Activated CD8-positive, alpha-beta T cell treated with anti-CD3 and anti-CD28 coated beads for 36 hours (primary cell): ENCODE measurements around the gene POLK. TPM values are rescaled to one million over a fixed set of nuclear protein-coding genes. Genes with fewer than 3 reads are reported as not detected.

Source experiments
- ATAC-seq: fragments of 200-7000 bp; cut with Tn5 transposase; one replicate; pipeline ENCODE4 v1.10.0; 2021; ENCODE audit warnings: mild to moderate bottlenecking, moderate library complexity
- CTCF ChIA-PET: fragments of 350-600 bp; sonication (Branson Sonifier 250); formaldehyde crosslinking; loops from one replicate; lab custom pipeline; 2021; ENCODE audit warnings: antibody characterized with exemption; lab: Charles Lee
- POLR2A ChIA-PET: fragments of 350-600 bp; sonication (Branson Sonifier 250); formaldehyde crosslinking; loops from one replicate; lab custom pipeline; 2021; ENCODE audit warnings: antibody characterized with exemption; lab: Charles Lee
- DNase-seq: peaks from one replicate; pipeline ENCODE4 v3.0.0-alpha.2; 2020
- H3K27ac Mint-ChIP-seq: one replicate; pipeline ENCODE4 v1.8.0; 2021; ENCODE audit warnings: mild to moderate bottlenecking, mixed read lengths
- H3K27me3 Mint-ChIP-seq: one replicate; pipeline ENCODE4 v1.8.0; 2021; ENCODE audit warnings: mixed read lengths
- H3K36me3 Mint-ChIP-seq: one replicate; pipeline ENCODE4 v1.8.0; 2021; ENCODE audit warnings: low read depth, mixed read lengths
- H3K4me1 Mint-ChIP-seq: one replicate; pipeline ENCODE4 v1.8.0; 2021; ENCODE audit warnings: low read depth, mixed read lengths
- H3K4me3 Mint-ChIP-seq: one replicate; pipeline ENCODE4 v1.8.0; 2021; ENCODE audit warnings: mild to moderate bottlenecking, moderate library complexity, mixed read lengths
- H3K9me3 Mint-ChIP-seq: one replicate; pipeline ENCODE4 v1.8.0; 2021; ENCODE audit warnings: mixed read lengths
- CTCF ChIP-seq: fragments of 200-600 bp; IDR thresholded peaks from one replicate; pipeline ENCODE4 v1.8.0; 2022; ENCODE audit warnings: antibody characterized with exemption, mild to moderate bottlenecking
- intact Hi-C: fragments of 100-400 bp; cut with micrococcal nuclease; formaldehyde crosslinking; loops from one replicate; pipeline ENCODE4 v1.10.0; 2022
- total RNA-seq, 2 experiments: library from RNA; stranded (reverse); gene quantifications; one replicate each; pipeline ENCODE4 v1.2.3, GENCODE V29; 2021

Gene POLK
- total RNA-seq, 2 experiments from 2014 or later: 29.5 to 30.6 TPM

GRCh38 chr5:75616971-75617621, 105.4 kb downstream of the POLK start:
- H3K27me3 Mint-ChIP-seq: peaks cover 8% of the 10 kb centered on the region
- ATAC-seq (no peak), DNase-seq (no peak)
- H3K9me3 Mint-ChIP-seq: no peaks in the 10 kb centered on the region
- intact Hi-C loops: no loop called here
- TF ChIP-seq CTCF: no peak
- ChIA-PET POLR2A (no interaction called here), CTCF (interaction anchor here (0.8 to 1.1 kb wide), 2 partner anchors 8 to 12 kb away, joined by 3 read pairs; no protein-coding TSS in a partner anchor)
- H3K4me1 Mint-ChIP-seq: no peaks in the 10 kb centered on the region
- H3K36me3 Mint-ChIP-seq: no peaks in the 10 kb centered on the region
- no peak overlapping the region for H3K4me3 Mint-ChIP-seq
- H3K27ac Mint-ChIP-seq: no peak overlapping the region

GRCh38 chr5:75617736-75618352, 106.2 kb downstream of the POLK start:
- H3K4me1 Mint-ChIP-seq: no peaks in the 10 kb centered on the region
- ATAC-seq (no peak), DNase-seq (no peak)
- POLR2A ChIA-PET: no interaction called here
- CTCF ChIA-PET: interaction anchor here (1.1 kb wide), 1 partner anchor 9 kb away, joined by 3 read pairs; no protein-coding TSS in a partner anchor
- intact Hi-C loops: no loop called here
- no peak overlapping the region for H3K4me3 Mint-ChIP-seq
- no peaks in the 10 kb centered on the region for H3K36me3 Mint-ChIP-seq
- no peaks in the 10 kb centered on the region for H3K9me3 Mint-ChIP-seq
- H3K27me3 Mint-ChIP-seq: peaks cover 4% of the 10 kb centered on the region
- no peak for TF ChIP-seq CTCF
- H3K27ac Mint-ChIP-seq: no peak overlapping the region

- ChIA-PET POLR2A (no interaction called here), CTCF (interaction anchor here (1.3 kb wide), 1 partner anchor 60 kb away, joined by 3 read pairs; no protein-coding TSS in a partner anchor)
- Mint-ChIP-seq H3K4me3 (no peak overlapping the region), H3K36me3 (no peaks in the 10 kb centered on the region), H3K27ac (no peak overlapping the region), H3K9me3 (no peaks in the 10 kb centered on the region), H3K4me1 (no peaks in the 10 kb centered on the region), H3K27me3 (no peaks in the 10 kb centered on the region)
- DNase-seq (no peak), ATAC-seq (no peak)
- intact Hi-C loops: no loop called here
- TF ChIP-seq CTCF: no peak
Observed at GRCh38 chr5:75620184-75620959, 108.7 kb downstream of the POLK start.

- ChIA-PET CTCF (no interaction called here), POLR2A (no interaction called here)
- no peak for TF ChIP-seq CTCF
- H3K27ac Mint-ChIP-seq: no peak overlapping the region
- H3K27me3 Mint-ChIP-seq: no peaks in the 10 kb centered on the region
- intact Hi-C loops: no loop called here
- H3K4me1 Mint-ChIP-seq: peaks cover 6% of the 10 kb centered on the region
- H3K4me3 Mint-ChIP-seq: no peak overlapping the region
- ATAC-seq: no peak
- no peak for DNase-seq
- no peaks in the 10 kb centered on the region for H3K36me3 Mint-ChIP-seq
- H3K9me3 Mint-ChIP-seq: no peaks in the 10 kb centered on the region
Observed at GRCh38 chr5:75622564-75622963, 110.9 kb downstream of the POLK start.

- H3K27ac Mint-ChIP-seq: no peak overlapping the region
- CTCF ChIA-PET: no interaction called here
Observed at GRCh38 chr5:75623846-75624245, 112.2 kb downstream of the POLK start.

More at GRCh38 chr5:75623846-75624245, 112.2 kb downstream of the POLK start:
- ATAC-seq (no peak), DNase-seq (no peak)
- intact Hi-C loops: no loop called here
- H3K36me3 Mint-ChIP-seq: no peaks in the 10 kb centered on the region
- POLR2A ChIA-PET: no interaction called here
- no peak overlapping the region for H3K4me3 Mint-ChIP-seq
- peaks cover 6% of the 10 kb centered on the region for H3K4me1 Mint-ChIP-seq
- TF ChIP-seq CTCF: no peak
- H3K27me3 Mint-ChIP-seq: no peaks in the 10 kb centered on the region
- H3K9me3 Mint-ChIP-seq: no peaks in the 10 kb centered on the region
